Lung (tissue), 13 donors: Measurements from ENCODE around the gene PHETA1. TPM values are rescaled to one million over a fixed set of nuclear protein-coding genes. Genes with fewer than 3 reads are reported as not detected.

ENCODE experiments used
- ATAC-seq: fragments of 200-7000 bp; cut with Tn5 transposase; one replicate; pipeline ENCODE4 v1.9.1; 2020; ENCODE audit warnings: moderate number of reproducible peaks; ENCODE audit not compliant: insufficient read depth, low FRiP score
- DNase-seq, 3 donors: peaks; one replicate each; pipeline ENCODE4 v3.0.0-alpha.2; 2013 to 2017
- H3K27ac ChIP-seq, 2 donors: one replicate each; pipeline ENCODE4 v1.5.1; 2013; ENCODE audit warnings: mild to moderate bottlenecking in 2 of 2, moderate library complexity in 2 of 2, control low read depth in 1 of 2, inconsistent platforms in 1 of 2, low read depth in 1 of 2, low read length in 1 of 2
- H3K27me3 ChIP-seq, 3 donors: one replicate each; pipeline ENCODE4 v1.5.1; 2013; ENCODE audit warnings: low read length in 2 of 3; ENCODE audit not compliant: control insufficient read depth in 3 of 3, insufficient read depth in 3 of 3
- H3K36me3 ChIP-seq, 4 donors: one replicate each; pipeline ENCODE4 v1.5.1; 2013; ENCODE audit warnings: low read length in 4 of 4, mild to moderate bottlenecking in 1 of 4, moderate library complexity in 1 of 4; ENCODE audit not compliant: control insufficient read depth in 4 of 4, insufficient read depth in 4 of 4
- H3K4me1 ChIP-seq, 5 donors: one replicate each; pipeline ENCODE4 v1.5.1; 2013; ENCODE audit warnings: low read length in 5 of 5, mild to moderate bottlenecking in 2 of 5, moderate library complexity in 1 of 5; ENCODE audit not compliant: control insufficient read depth in 5 of 5, insufficient read depth in 5 of 5
- H3K4me3 ChIP-seq: one replicate; pipeline ENCODE4 v1.5.1; 2013; ENCODE audit warnings: mild to moderate bottlenecking, control low read depth, moderate library complexity
- H3K9ac ChIP-seq, 2 donors: one replicate each; pipeline ENCODE4 v1.5.1; 2013; ENCODE audit warnings: low read length in 2 of 2, control low read depth in 1 of 2; ENCODE audit not compliant: insufficient read depth in 1 of 2
- H3K9me3 ChIP-seq, 4 donors: one replicate each; pipeline ENCODE4 v1.5.1; 2013; ENCODE audit warnings: low read length in 3 of 4, mild to moderate bottlenecking in 1 of 4, moderate library complexity in 1 of 4; ENCODE audit not compliant: control insufficient read depth in 4 of 4, insufficient read depth in 3 of 4
- WGBS, 2 donors: extraction: QIAGEN DNeasy Blood & Tissue Kit; methylation state at CpG; one replicate each; pipeline ENCODE4 v1.1.7; 2013; 5-methylcytosine and 5-hydroxymethylcytosine counted together
- polyA plus RNA-seq, 2 donors: library from polyadenylated mRNA; stranded (reverse); fragments of 200-250 nt; gene quantifications; one replicate each; pipeline ENCODE4 v1.2.1, GENCODE V29; 2013
- small RNA-seq: library from RNA; depleted of rRNA; stranded (forward); fragments of <200 nt; gene quantifications from one replicate; pipeline ENCODE3, GENCODE V24; 2014; ENCODE audit warnings: low replicate concordance
- total RNA-seq, 2 donors: library from RNA; depleted of rRNA in 1 of 2; stranded (reverse); fragments of >200 nt in 1 of 2; gene quantifications; one replicate each; pipeline ENCODE4 v1.2.1, GENCODE V29; 2014 to 2021
- TF ChIP-seq, protein P1 (sequence below): IDR thresholded peaks from 2 replicates; pipeline ENCODE4 v1.5.1; 2012; ENCODE audit warnings: mild to moderate bottlenecking; ENCODE audit errors: control extremely low read depth, extremely low read depth
- donor health status: control.
- donor health status: control.
- donor health status: Bipolar disorder and iron deficiency.
- donor health status: healthy.
- donor health status: DM: yes; HTN: yes; CAD: no.

Gene PHETA1
- total and polyA plus RNA-seq, 4 donors: 3.1 to 15.4 (median 13.2) TPM

DNA sequence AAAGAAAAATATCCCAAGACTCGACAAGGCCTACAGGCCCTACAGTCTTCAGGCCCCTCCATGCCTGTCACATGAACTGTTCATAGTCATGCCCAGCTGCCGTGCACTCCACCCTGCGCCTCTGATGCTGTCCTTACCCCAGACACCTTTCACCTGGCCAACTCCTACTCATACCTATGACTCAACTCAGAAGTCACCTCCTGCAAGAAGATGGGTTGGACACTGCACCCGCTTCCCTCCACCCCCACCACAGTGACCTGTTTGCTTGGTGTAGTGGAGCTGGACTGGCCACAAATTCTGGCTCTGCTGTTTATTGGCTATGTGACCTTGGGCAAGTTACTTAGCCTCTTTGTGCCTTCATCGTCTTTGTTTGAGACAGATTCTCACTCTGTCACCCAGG lies 56.2 kb downstream of the PHETA1 start:
- H3K4me3 ChIP-seq: no peak overlapping the region
- no peak for ATAC-seq
- no peak overlapping the region for H3K27ac ChIP-seq
- peaks cover 0 to 4% (median 0%) of the 10 kb centered on the region in 3 donors for H3K27me3 ChIP-seq
- no peak for DNase-seq
- TF ChIP-seq, protein P1, sequence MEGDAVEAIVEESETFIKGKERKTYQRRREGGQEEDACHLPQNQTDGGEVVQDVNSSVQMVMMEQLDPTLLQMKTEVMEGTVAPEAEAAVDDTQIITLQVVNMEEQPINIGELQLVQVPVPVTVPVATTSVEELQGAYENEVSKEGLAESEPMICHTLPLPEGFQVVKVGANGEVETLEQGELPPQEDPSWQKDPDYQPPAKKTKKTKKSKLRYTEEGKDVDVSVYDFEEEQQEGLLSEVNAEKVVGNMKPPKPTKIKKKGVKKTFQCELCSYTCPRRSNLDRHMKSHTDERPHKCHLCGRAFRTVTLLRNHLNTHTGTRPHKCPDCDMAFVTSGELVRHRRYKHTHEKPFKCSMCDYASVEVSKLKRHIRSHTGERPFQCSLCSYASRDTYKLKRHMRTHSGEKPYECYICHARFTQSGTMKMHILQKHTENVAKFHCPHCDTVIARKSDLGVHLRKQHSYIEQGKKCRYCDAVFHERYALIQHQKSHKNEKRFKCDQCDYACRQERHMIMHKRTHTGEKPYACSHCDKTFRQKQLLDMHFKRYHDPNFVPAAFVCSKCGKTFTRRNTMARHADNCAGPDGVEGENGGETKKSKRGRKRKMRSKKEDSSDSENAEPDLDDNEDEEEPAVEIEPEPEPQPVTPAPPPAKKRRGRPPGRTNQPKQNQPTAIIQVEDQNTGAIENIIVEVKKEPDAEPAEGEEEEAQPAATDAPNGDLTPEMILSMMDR: no peak
- no peaks in the 10 kb centered on the region for H3K4me1 ChIP-seq
- H3K36me3 ChIP-seq: no peaks in the 10 kb centered on the region
- 67 to 76% methylated on average over 5 of the region's 5 CpGs for WGBS, 2 donors
- H3K9me3 ChIP-seq: no peaks in the 10 kb centered on the region
- H3K9ac ChIP-seq: no peak overlapping the region

DNA sequence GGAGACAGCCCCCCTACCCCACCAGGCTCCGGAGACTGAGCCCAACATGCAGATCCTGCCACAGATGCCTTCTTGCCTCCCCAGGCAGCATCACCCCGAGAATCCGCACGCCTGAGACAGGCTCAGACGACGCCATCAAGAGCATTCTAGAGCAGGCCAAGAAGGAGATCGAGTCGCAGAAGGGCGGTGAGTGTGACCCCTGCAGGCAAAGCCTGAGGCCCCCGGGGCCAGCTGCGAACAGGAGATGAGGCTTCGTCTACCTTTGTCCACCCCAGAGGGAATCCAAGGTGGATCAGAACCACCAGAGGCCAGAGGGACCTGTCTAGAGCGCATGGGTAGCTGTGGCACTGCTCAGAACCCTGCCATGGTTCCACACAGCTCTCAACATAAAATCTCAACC lies 56.9 kb downstream of the PHETA1 start:
- TF ChIP-seq, protein P1: no peak
- H3K9me3 ChIP-seq: peaks cover 0 to 5% (median 0%) of the 10 kb centered on the region in 4 donors
- no peak overlapping the region for H3K4me3 ChIP-seq
- ATAC-seq (no peak), DNase-seq (no peak)
- 89 to 96% methylated on average over 13 of the region's 13 CpGs for WGBS, 2 donors
- H3K9ac ChIP-seq: no peak overlapping the region
- H3K36me3 ChIP-seq: no peaks in the 10 kb centered on the region
- no peak overlapping the region for H3K27ac ChIP-seq
- H3K27me3 ChIP-seq: no peaks in the 10 kb centered on the region
- no peaks in the 10 kb centered on the region for H3K4me1 ChIP-seq

DNA sequence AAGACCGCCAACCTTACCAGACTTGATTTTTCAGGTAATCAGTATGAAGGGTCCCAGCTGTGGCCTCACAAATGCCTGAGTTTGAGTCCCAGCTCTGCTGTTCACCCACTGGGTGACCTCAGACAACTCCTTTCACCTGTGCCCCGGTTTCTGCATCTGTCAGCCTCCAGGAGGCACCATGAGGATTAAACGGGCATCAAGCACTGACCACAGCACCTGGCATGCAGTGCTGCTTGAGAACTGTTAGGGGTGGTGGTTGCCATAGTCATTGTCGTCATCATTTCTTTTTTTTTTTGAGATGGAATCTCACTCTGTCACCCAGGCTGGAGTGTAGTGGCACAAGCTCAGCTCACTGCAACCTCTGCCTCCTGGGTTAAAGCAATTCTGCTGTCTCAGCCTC lies 57.9 kb downstream of the PHETA1 start:
- DNase-seq (no peak), ATAC-seq (no peak)
- no peak overlapping the region for H3K4me3 ChIP-seq
- no peaks in the 10 kb centered on the region for H3K36me3 ChIP-seq
- H3K4me1 ChIP-seq: no peaks in the 10 kb centered on the region
- peaks cover 0 to 11% (median 0%) of the 10 kb centered on the region in 4 donors for H3K9me3 ChIP-seq
- H3K9ac ChIP-seq: no peak overlapping the region
- no peak overlapping the region for H3K27ac ChIP-seq
- TF ChIP-seq, protein P1: no peak
- WGBS, 2 donors: 68 to 84% methylated on average over 4 of the region's 4 CpGs
- no peaks in the 10 kb centered on the region for H3K27me3 ChIP-seq

Small RNA genes within 50 kb of the gene (small RNA-seq; reads per million reads assigned to genes)
- gene RNA5SP373: not detected

Other genes starting within 250 kb of the PHETA1 start
- 10 to 100 TPM; 16.2 to 46.0 TPM for gene SH2B3, start 36.8 kb upstream of the PHETA1 start, total RNA-seq
- gene SH2B3, start 36.8 kb upstream of the PHETA1 start, polyA plus RNA-seq: 10 to 100 TPM in 1 of 2 donors, 1 to 10 TPM in 1; 9.6 to 19.6 TPM
- gene ATXN2, start 230.2 kb upstream of the PHETA1 start, total RNA-seq: 100 to 1,000 TPM in 1 of 2 donors, 10 to 100 TPM in 1; 57.4 to 100 TPM
- 10 to 100 TPM; 18.0 to 29.6 TPM for gene ATXN2, start 230.2 kb upstream of the PHETA1 start, polyA plus RNA-seq